K562 (cell line): ENCODE data around the gene C1orf21. TPM values are rescaled to one million over a fixed set of nuclear protein-coding genes. Genes with fewer than 3 reads are reported as not detected.

Experiments used
- ATAC-seq: fragments of 200-7000 bp; cut with Tn5 transposase; 3 replicates; pipeline ENCODE4 v1.9.1; 2020; ENCODE audit warnings: moderate library complexity
- BruUV-seq: library from RNA; stranded (reverse); fragments of 400-500 nt; replicated peaks from 2 replicates; lab custom pipeline; 2021; lab: Mats Ljungman, UMichigan
- CTCF ChIA-PET: fragments of 300-600 bp; formaldehyde crosslinking; extraction: SDS; loops from one replicate; lab custom pipeline; 2021; ENCODE audit warnings: low intra/inter-chr PET ratio; lab: Yijun Ruan, JAX
- POLR2A ChIA-PET: fragments of 300-600, 350-650 bp; sonication (Branson Sonifier 250); formaldehyde crosslinking; extraction: SDS; loops from one replicate; lab custom pipeline; 2021; ENCODE audit warnings: antibody characterized with exemption, inconsistent platforms; lab: Yijun Ruan, JAX
- DNase-seq, 4 experiments: peaks; one replicate each; pipeline versions ENCODE4 v3.0.0 to v3.0.0-alpha.2; 2011 to 2018; ENCODE audit warnings: low spot score in 3 of 4, mixed read lengths in 3 of 4; ENCODE audit errors: extremely low read depth in 1 of 4
- FAIRE-seq: peaks from 2 replicates; lab custom pipeline; 2011; peaks lifted over from hg19 to GRCh38; lab: Jason Lieb, UNC
- H2AFZ ChIP-seq: 2 replicates; pipeline ENCODE4 v1.6.0; 2011; ENCODE audit warnings: low read depth, low read length, control low read depth, inconsistent platforms
- H3K27ac ChIP-seq: fragments of 200-600 bp; 3 replicates; pipeline ENCODE4 v1.8.0; 2011; ENCODE audit warnings: low read depth, mild to moderate bottlenecking, control low read depth, inconsistent platforms, low read length, moderate library complexity, mixed read lengths; ENCODE audit errors: extremely low read depth
- H3K27me3 ChIP-seq, 2 experiments: fragments of 300-600 bp in 1 of 2; 2 replicates in 1 of 2; 3 replicates in 1 of 2; pipeline versions ENCODE4 v1.6.0 to v1.8.0; 2011; ENCODE audit warnings: inconsistent platforms in 2 of 2, low read length in 2 of 2, mild to moderate bottlenecking in 1 of 2, mixed read lengths in 1 of 2, moderate library complexity in 1 of 2; ENCODE audit not compliant: control insufficient read depth in 2 of 2, insufficient read depth in 2 of 2
- H3K36me3 ChIP-seq: fragments of 300-600 bp; 3 replicates; pipeline ENCODE4 v1.8.0; 2011; ENCODE audit warnings: mild to moderate bottlenecking, low read length, inconsistent platforms; ENCODE audit not compliant: control insufficient read depth, insufficient read depth
- H3K4me1 ChIP-seq, 2 experiments: fragments of 200-600 bp in 1 of 2; replicated peaks in 1 of 2; 2 replicates in 1 of 2; 3 replicates in 1 of 2; pipeline versions ENCODE4 v1.5.1 to v1.8.0; 2011; ENCODE audit warnings: inconsistent platforms in 2 of 2, low read length in 2 of 2, mild to moderate bottlenecking in 1 of 2, mixed read lengths in 1 of 2, moderate library complexity in 1 of 2; ENCODE audit not compliant: control insufficient read depth in 2 of 2, insufficient read depth in 2 of 2
- H3K4me2 ChIP-seq: 2 replicates; pipeline ENCODE4 v1.6.1; 2011; ENCODE audit warnings: low read length, control low read depth, inconsistent platforms, mixed read lengths; ENCODE audit not compliant: insufficient read depth
- H3K4me3 ChIP-seq: fragments of 200-600 bp; sonication (generic), shearing (Covaris generic); 2 replicates; pipeline ENCODE4 v1.5.1; 2016; ENCODE audit warnings: control low read depth, inconsistent platforms
- H3K79me2 ChIP-seq: fragments of 200-600 bp; 3 replicates; pipeline ENCODE4 v1.8.0; 2011; ENCODE audit warnings: low read length, inconsistent platforms; ENCODE audit not compliant: control insufficient read depth, insufficient read depth
- H3K9ac ChIP-seq, 2 experiments: 2 replicates each; pipeline versions ENCODE4 v1.6.0 to v1.6.1; 2011; ENCODE audit warnings: low read depth in 2 of 2, low read length in 2 of 2, control low read depth in 1 of 2, inconsistent platforms in 1 of 2, mild to moderate bottlenecking in 1 of 2, mixed read lengths in 1 of 2; ENCODE audit not compliant: insufficient read depth in 1 of 2
- H3K9me1 ChIP-seq: one replicate; pipeline ENCODE4 v1.6.0; 2011; ENCODE audit warnings: inconsistent platforms, mild to moderate bottlenecking, low read length, moderate library complexity; ENCODE audit not compliant: control insufficient read depth, insufficient read depth
- H3K9me3 ChIP-seq: replicated peaks from 2 replicates; pipeline ENCODE4 v1.5.1; 2011; ENCODE audit warnings: low read depth, low read length, inconsistent platforms; ENCODE audit not compliant: control insufficient read depth, insufficient read depth
- H4K20me1 ChIP-seq: replicated peaks from 2 replicates; pipeline ENCODE4 v1.6.1; 2011; ENCODE audit warnings: low read length, inconsistent platforms, mixed read lengths; ENCODE audit not compliant: control insufficient read depth, insufficient read depth
- BCOR ChIP-seq: fragments of 450-650 bp; IDR thresholded peaks from 2 replicates; pipeline ENCODE4 v1.6.1; 2016
- CAMTA2 ChIP-seq: fragments of 250-450 bp; sonication (Bioruptor Pico); conservative IDR thresholded peaks from 2 replicates; pipeline ENCODE4 v1.5.1; 2022
- CBFA2T2 ChIP-seq: fragments of 450-650 bp; conservative IDR thresholded peaks from 2 replicates; pipeline ENCODE4 v1.6.1; 2017; ENCODE audit warnings: mild to moderate bottlenecking
- FOXJ3 ChIP-seq: sonication (generic); formaldehyde crosslinking; IDR thresholded peaks from 2 replicates; pipeline ENCODE4 v1.4.0; 2020; ENCODE audit warnings: mild to moderate bottlenecking, missing genetic modification reagents
- HMGN3 ChIP-seq: IDR thresholded peaks from 2 replicates; pipeline ENCODE4 v1.6.1; 2011; ENCODE audit warnings: borderline replicate concordance, low read depth, mild to moderate bottlenecking, mixed read lengths, low read length; ENCODE audit not compliant: insufficient read length; ENCODE audit errors: extremely low read depth
- LEF1 ChIP-seq: fragments of 450-650 bp; IDR thresholded peaks from 2 replicates; pipeline ENCODE4 v1.6.1; 2016; ENCODE audit warnings: mild to moderate bottlenecking
- MCM7 ChIP-seq, 2 experiments: fragments of 450-650 bp; IDR thresholded peaks; 2 replicates each; pipeline ENCODE4 v1.6.1; 2016 to 2018
- MEIS2 ChIP-seq: fragments of 450-650 bp; IDR thresholded peaks from 2 replicates; pipeline ENCODE4 v1.6.1; 2014; ENCODE audit warnings: mild to moderate bottlenecking; ENCODE audit not compliant: partially characterized antibody
- MNT ChIP-seq, 2 experiments: fragments of 450-650 bp; conservative IDR thresholded peaks; 2 replicates each; pipeline ENCODE4 v1.6.1; 2017; ENCODE audit warnings: mild to moderate bottlenecking in 2 of 2, moderate library complexity in 2 of 2
- SMC3 ChIP-seq: conservative IDR thresholded peaks from 2 replicates; pipeline ENCODE4 v1.6.1; 2011; ENCODE audit warnings: low read depth, low read length, improper control_type of control experiment; ENCODE audit not compliant: insufficient read depth
- SREBF2 ChIP-seq: sonication (generic); formaldehyde crosslinking; IDR thresholded peaks from 2 replicates; pipeline ENCODE4 v1.4.0; 2020; ENCODE audit warnings: mild to moderate bottlenecking, missing genetic modification reagents
- TAL1 ChIP-seq: fragments of 450-650 bp; IDR thresholded peaks from 2 replicates; pipeline ENCODE4 v1.6.1; 2016; ENCODE audit warnings: mild to moderate bottlenecking
- TBP ChIP-seq: optimal IDR thresholded peaks from 2 replicates; pipeline ENCODE3; 2011; ENCODE audit warnings: low read depth, low read length, improper control_type of control experiment
- ZNF584 ChIP-seq: fragments of 200-800 bp; sonication (Bioruptor generic); IDR thresholded peaks from 2 replicates; pipeline ENCODE4 v1.6.1; 2016; ENCODE audit warnings: low read depth, mild to moderate bottlenecking, missing genetic modification characterization, missing compliant biosample characterization
- ZNF699 ChIP-seq: fragments of 250-450 bp; sonication (Bioruptor Pico); IDR thresholded peaks from 2 replicates; pipeline ENCODE4 v1.8.0; 2021; ENCODE audit warnings: mild to moderate bottlenecking, moderate library complexity; ENCODE audit not compliant: insufficient replicate concordance
- WGBS: fragments of 100-300 bp; shearing (Covaris generic); methylation state at CpG from one replicate; pipeline ENCODE4 v1.1.6; 2016; ENCODE audit warnings: low coverage, mixed read lengths; ENCODE audit not compliant: insufficient coverage; ENCODE audit errors: missing lambda C conversion rate; 5-methylcytosine and 5-hydroxymethylcytosine counted together
- in situ Hi-C: fragments of 300-500 bp; cut with MboI; formaldehyde crosslinking; loops from 4 replicates; pipeline ENCODE4 v1.15.0; 2018; ENCODE audit warnings: inconsistent platforms, mixed read lengths
- intact Hi-C: fragments of 100-400 bp; cut with micrococcal nuclease; formaldehyde crosslinking; loops from 2 replicates; pipeline ENCODE4 v1.14.2; 2022
- polyA plus RNA-seq, 8 experiments: library from polyadenylated mRNA; depleted of rRNA in 4 of 8; stranded (reverse) in 5 of 8; unstranded in 3 of 8; fragments of >200 nt; fragmentation: Nextera tagmentation in 2 of 8; fragmentation: Illumina TruSeq in 1 of 8; extraction: Ambion mirVana in 2 of 8; extraction: Trizol in 1 of 8; gene quantifications; 2 replicates each; pipeline versions ENCODE4 v1.2.1 to v1.2.3, GENCODE V29; 2011 to 2014; ENCODE audit warnings: inconsistent platforms in 1 of 8, missing spikeins in 1 of 8
- total RNA-seq, 7 experiments: library from RNA; depleted of rRNA in 6 of 7; stranded (reverse); fragments of >200 nt in 6 of 7; fragmentation: Illumina TruSeq in 2 of 7; extraction: Trizol in 2 of 7; gene quantifications; 2 replicates each; pipeline versions ENCODE4 v1.2.1 to v1.2.3, GENCODE V29; 2011 to 2021; ENCODE audit warnings: low replicate concordance in 1 of 7
- TF ChIP-seq, protein P1 (sequence below): sonication (generic); formaldehyde crosslinking; IDR thresholded peaks from 2 replicates; pipeline ENCODE4 v1.8.1; 2023; ENCODE audit warnings: mild to moderate bottlenecking, missing genetic modification reagents

Gene C1orf21
- total and polyA plus RNA-seq, 9 of the 15 experiments (the other 6 are each of a cell fraction or from before 2014, with no cell fraction given), result under 0.01 to 0.31 (median 0.07) TPM

DNA sequence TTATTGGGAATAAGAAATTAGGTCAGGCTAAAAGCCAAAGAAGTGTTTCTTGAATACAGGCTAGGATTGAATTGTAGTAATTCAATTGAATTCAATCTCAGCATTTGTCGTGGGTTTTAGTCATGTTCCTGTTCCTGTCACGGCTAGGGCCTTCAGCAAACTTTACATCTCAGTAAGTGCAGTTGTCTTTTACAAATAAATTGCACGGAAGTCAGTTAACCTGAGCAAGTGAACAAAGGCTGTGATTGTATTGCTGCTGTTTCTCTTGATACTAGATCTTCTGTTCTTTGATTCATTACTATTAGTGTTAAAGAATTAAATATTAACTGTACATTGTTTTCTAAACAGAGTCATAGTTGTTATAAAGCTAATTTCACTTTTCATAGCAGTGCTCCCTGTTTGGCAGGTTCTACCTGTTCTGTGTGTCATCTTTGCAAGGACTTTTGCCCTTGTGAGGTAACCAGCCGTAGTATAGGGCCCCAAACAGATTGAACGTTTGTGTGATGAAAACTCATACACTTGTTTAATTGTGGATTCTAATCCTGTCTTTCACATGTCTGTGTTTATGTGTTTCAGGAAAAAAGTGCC, 203.4 kb downstream of the C1orf21 start (continued):
- no peak for TF ChIP-seq HMGN3

- intact Hi-C loops, result no loop called here
- H3K4me2 ChIP-seq, result no peak overlapping the region
- no peak for ATAC-seq
- no peak for DNase-seq
- no peaks in the 10 kb centered on the region for H3K9me3 ChIP-seq
- no peak overlapping the region for H3K9ac ChIP-seq
- no peak overlapping the region for H3K27ac ChIP-seq
- 2% methylated on average over 4 of the region's 4 CpGs for WGBS
- ChIA-PET CTCF (interaction anchor here (0.6 kb wide), 1 partner anchor 1380 kb away, joined by 8 read pairs; no protein-coding TSS in a partner anchor), POLR2A (interaction anchor here (0.6 kb wide), 2 partner anchors 18 to 257 kb away, joined by 4 to 5 read pairs; no protein-coding TSS in a partner anchor)
- H3K4me1 ChIP-seq, result no peaks in the 10 kb centered on the region; a peak in 1 of 5 replicates
- H3K27me3 ChIP-seq, result peaks cover 14 to 15% of the 10 kb centered on the region in 2 experiments; a peak in 3 of 5 replicates
- no peaks in the 10 kb centered on the region for H4K20me1 ChIP-seq
- TF ChIP-seq SREBF2, result no peak
- TF ChIP-seq LEF1, result no peak
- TF ChIP-seq TBP, result no peak
- no peak for TF ChIP-seq ZNF699 (CRISPR knock-in tag)
- no peak for TF ChIP-seq BCOR
- TF ChIP-seq TAL1, result no peak
- no peak for TF ChIP-seq ZNF584 (CRISPR knock-in tag)
- TF ChIP-seq MEIS2, result no peak
- TF ChIP-seq MNT (conservative IDR thresholded peaks at IDR 0.05), result no peak
- no peak for TF ChIP-seq CAMTA2 (CRISPR knock-in tag)
- no peak for TF ChIP-seq CBFA2T2
- no peak for TF ChIP-seq MCM7 (IDR thresholded peaks at IDR 0.05)
- TF ChIP-seq FOXJ3 (CRISPR knock-in tag), result no peak
- TF ChIP-seq, protein P1, sequence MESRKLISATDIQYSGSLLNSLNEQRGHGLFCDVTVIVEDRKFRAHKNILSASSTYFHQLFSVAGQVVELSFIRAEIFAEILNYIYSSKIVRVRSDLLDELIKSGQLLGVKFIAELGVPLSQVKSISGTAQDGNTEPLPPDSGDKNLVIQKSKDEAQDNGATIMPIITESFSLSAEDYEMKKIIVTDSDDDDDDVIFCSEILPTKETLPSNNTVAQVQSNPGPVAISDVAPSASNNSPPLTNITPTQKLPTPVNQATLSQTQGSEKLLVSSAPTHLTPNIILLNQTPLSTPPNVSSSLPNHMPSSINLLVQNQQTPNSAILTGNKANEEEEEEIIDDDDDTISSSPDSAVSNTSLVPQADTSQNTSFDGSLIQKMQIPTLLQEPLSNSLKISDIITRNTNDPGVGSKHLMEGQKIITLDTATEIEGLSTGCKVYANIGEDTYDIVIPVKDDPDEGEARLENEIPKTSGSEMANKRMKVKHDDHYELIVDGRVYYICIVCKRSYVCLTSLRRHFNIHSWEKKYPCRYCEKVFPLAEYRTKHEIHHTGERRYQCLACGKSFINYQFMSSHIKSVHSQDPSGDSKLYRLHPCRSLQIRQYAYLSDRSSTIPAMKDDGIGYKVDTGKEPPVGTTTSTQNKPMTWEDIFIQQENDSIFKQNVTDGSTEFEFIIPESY, result no peak
- no peak for TF ChIP-seq SMC3
- no peak for FAIRE-seq
- no peaks in the 10 kb centered on the region for H3K9me1 ChIP-seq
- no peaks in the 10 kb centered on the region for H3K79me2 ChIP-seq
- H3K36me3 ChIP-seq, result no peaks in the 10 kb centered on the region
- no TSS peak for BruUV-seq
- no peak overlapping the region for H2AFZ ChIP-seq
- in situ Hi-C loops, result no loop called here
- H3K4me3 ChIP-seq, result no peak overlapping the region
These were observed 206.8 kb downstream of the C1orf21 start for GRCh38 chr1:184593597-184593996.
